GM19455 (cell line): ENCODE results near the gene CCDC51.

ENCODE experiments used
- ATAC-seq: cut with Tn5 transposase; IDR thresholded peaks from one replicate; pipeline ENCODE4 v1.9.1; 2021; ENCODE audit not compliant: unreplicated experiment

The CCDC51 gene

DNA sequence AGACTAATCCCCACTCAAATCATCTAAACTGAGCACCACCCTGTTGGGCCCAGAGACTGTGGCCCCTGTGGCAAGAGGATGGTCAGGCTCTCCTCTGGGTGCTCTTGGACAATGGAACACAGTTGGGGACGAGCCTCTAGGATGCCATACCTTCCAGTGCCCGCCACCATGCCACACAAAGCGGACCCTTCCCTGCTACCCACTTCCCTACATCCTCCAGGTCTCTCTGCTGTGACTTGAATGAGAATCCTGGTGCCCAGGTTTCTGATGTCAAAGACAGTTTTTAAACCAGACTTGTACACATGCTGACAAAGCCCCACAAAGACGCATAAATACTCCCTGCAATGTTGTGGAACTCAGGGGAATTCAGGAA, 4.7 kb downstream of the CCDC51 start:
- ATAC-seq, result no peak

DNA sequence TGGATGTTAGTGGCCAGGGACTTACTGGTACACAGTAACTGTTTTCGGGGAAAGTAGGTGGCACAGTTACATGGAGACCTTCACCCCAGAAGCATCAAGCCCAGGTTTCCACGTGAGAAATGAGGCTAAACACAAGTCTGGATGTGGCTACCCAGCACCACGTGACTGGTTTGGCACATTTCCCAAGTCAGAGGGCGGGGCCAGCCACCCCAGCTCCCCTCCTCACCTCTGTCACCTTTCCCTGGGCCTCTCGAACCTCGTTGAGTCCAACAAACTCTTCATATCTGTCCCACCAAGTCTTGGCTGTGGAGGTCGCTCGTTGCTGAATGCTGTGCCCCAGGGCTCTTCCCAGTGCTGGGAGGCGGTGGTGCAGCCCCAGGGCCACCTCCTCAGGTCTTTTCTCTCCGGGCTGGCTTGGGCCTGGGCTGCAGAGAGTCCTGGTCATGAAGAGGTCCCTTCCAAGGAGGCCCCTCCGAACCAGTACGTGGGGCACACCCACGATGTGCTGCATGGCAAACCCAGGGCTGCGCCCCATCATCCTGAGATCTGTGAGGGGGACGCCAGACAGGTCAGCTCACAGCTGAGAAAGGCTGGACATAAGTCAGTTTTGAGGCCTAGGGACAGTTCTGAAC, 5.2 kb downstream of the CCDC51 start:
- no peak for ATAC-seq

DNA sequence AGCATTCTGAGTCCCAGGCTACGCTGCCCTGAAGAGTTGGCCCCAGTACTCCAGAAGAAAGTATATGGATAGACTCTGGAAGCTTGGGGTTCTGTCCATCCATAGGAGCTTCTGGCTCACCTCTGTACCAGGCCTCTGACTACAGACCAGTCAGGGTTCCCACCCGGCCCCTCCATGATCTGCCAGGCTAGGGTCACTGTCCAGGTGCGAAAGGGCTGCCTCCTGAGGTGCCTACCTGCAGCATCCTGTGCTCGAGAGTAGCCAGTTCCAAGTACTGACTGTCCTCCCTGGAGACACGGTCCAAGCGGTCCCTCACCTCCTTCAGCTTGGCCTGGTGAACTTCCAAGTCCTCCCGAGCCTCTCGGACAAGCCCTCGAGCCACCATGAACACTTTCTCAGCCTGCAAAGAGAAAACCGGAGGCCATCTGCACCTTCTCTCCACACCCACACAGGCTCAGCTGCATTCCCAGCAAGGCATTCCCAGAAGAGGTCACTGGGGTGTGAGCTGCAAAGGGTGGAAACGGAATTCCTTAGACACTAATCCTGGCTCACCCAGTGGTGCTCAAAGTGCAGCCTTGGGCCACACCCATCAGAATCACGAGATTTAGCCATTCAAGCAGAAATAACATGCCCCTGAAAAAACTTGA, 6.3 kb downstream of the CCDC51 start:
- no peak for ATAC-seq

DNA sequence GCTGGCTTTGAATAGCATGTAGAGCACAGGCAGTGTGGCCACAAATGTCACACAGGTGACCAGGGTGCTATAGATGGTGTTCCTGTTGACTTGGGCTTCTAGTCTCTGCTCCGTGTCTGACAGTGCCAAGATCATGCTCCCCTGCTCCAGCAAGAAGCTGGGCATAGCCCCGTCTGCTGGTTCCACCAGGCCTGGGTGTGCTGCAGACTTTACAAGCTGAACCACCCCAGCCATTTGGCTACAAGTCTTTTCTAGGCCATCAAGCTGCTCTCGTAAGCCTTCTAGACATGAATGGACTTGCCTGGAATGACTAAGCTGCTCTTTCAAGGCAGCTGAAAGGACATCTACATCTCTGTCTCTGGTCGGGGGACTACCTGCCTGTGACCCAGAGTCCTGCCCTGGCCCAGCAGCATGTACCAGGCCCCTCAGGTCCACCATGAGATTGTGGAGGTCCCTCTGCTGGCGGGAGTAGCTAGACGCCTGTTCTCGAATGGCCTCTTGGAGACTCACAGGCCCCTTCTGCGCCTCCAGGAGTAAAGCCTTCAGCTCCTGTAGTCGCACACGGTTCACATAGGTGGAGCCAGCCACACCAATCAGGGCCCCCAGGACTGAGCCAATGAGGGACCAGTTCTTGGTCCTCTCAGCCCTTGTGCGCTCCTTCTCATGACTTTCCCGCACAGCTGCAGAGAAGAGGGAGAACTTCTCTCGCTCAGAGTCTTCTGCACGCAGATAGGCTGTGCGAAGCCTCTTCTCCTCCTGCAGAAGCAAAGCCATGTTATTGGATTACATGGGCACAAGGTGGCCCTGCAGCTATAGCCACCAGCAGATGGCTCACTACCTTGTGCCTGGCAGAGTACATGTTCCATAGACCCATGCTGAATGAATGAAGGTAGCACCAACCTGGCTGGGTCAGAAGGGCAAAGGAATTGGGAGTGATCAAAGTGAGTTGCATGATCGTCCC, 7.2 kb downstream of the CCDC51 start:
- no peak for ATAC-seq

DNA sequence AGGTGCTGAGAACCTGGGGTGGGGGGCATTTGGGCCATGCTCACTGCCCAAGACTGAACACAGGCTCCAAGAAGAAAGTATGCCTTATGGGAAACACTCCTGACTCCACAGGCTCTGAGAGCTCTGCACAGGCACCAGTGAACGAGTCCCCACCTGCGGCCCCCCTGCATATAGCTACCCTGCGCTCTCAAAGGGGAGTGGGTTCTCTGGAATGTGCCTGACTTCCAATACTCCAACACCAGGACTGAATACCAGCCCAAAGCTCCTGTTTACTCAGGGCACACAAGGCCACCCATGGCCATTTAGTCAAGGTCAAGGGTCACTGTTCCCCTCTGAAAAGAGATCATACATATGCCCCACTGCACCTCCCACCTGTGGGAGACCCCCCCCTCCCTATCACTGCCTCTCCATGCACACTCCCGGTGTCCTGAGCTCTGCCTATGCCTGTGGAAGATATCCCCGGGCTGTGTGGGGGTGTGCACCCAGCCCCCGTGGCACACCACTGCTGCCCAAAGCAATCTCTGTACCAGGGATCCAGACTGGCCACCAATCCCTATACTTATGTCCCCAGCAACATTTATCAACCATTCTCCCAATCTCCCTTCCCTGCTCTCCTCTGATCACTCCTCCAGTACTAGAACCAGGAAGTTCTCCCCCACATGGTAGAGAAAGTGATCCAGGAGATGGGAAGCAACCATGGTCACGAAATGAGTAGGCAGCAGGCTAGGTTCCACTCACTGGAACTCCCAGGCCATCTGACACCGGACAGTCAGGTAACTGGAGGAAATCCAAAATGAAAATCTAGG, 8.5 kb downstream of the CCDC51 start:
- ATAC-seq, result no peak

DNA sequence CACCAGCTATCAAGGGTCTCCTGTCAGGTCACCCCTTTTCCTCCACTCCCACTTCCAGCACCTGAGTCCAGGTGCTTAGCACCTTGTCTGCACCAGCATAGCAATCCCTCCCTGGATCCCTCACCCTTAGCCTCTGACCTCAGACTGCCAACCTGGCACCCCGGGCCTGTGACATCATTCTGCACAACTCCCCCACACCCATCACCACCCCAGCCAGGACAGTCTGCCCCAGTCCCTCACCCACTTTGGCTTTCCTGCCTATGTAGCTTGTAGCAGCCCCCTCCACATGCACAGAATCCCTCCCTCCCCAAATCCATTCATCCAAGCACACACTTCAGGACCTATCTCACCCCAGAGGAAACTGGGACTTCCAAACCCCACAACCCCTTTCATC, 9.2 kb downstream of the CCDC51 start:
- ATAC-seq, result no peak

DNA sequence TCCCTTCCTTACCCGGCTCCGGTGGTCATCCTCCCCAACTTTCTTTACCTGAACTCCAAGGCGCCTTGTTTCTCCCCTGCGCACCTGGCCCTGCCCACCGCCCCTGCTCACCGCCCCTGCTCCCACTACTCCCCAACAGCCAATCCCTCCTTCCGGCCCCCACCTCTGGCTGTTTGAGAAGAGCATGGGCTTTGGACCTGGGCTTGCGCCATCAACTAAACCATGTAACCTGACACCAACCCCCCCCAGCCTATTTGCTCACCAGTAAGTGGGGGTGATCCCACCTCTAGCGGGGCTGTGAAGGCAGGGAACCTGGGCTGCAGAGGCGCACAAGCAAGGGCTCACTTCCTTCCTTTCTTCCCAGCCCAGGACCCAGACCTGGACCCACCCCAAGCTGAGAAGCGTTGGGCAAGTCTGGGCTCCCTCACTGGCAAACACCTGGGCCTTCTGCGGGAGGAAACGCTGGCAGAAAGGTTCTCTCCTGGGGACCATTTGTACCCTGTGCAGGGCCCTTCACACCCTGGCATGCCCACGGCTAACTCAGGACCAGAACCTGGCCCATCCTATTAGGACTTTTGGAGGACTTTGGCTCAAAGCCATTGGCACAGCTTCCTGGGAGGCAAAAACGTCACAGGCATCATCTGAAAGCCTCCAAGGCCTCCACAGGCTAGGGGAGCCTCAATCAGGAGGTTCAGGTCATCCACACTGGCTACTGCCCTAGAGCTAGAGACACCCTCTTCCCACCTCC, 9.8 kb downstream of the CCDC51 start, which contains the start of gene PLXNB1:
PLXNB1 (minus strand) TSS at position 127 of the 748 bp plus-strand sequence. CDS start 5,475 bp downstream, outside the sequence.
- no peak for ATAC-seq

DNA sequence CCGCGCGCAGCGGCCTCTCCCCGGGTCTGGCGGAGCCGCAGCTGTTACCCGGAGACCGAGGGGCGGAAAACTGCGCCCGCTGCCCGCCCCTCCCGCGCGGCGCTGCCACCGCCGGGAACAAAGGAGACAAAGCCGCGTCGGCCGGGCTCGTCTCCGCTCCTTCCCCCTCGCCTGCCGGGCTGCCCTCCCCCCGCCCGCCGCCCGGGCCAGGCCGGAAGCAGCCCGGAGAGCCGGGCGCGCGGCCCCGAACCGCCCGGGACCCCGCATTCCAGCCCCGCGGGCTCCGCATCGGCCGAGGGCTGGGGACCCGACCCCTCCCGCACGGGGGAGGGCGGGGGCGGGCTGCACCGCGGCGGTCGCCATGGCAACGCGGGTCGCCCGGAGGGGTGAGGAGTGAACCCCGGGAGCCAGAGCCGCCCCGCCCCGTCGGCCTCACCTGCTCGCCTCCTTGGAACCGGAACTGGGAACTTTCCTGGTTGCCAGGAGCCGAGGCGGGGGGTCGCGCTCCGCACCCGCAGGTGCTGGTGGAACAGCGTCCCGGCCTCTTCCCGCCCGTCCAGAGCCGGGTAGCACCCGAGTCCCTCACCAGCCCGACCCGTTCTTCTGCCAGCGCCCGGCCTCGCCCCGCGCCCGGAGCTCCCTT, 10.5 kb downstream of the CCDC51 start:
- ATAC-seq, result no peak

DNA sequence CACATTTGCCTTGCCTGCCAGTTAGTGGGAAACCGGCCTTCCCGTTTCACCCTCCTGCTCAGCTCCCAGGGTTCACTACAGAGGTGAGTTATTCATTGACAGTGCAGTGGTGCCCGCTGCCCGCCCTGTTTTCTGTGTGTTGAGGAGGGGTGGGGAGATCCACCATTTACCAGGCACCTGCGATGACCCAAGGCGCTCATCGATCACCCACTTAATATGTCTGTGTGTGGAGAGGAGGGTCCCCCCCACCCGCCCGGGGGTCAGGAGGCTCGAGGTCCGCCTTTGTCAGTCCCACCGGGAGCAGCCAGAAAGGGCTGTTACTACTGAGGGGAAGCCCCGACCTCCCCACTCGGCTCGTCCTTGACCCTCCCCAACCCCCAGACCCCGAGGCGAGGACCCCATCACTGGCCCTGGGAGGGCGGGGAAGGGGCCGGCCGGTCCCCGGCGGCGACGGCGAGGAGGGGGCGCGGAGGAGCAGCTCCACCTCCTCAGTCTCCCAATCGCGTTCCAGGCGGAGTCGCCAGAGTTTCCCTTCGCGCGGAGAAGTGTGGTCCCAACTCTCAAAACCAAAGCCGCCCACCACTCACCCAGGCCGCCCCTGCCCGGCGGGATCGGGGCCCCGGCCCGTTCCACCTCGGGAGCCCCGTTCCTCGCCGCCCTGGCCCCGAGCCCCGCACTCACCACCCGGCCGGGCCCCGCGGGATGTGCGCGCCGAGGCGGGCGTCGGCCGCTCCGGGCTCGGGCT, 11.2 kb downstream of the CCDC51 start:
- no peak for ATAC-seq

DNA sequence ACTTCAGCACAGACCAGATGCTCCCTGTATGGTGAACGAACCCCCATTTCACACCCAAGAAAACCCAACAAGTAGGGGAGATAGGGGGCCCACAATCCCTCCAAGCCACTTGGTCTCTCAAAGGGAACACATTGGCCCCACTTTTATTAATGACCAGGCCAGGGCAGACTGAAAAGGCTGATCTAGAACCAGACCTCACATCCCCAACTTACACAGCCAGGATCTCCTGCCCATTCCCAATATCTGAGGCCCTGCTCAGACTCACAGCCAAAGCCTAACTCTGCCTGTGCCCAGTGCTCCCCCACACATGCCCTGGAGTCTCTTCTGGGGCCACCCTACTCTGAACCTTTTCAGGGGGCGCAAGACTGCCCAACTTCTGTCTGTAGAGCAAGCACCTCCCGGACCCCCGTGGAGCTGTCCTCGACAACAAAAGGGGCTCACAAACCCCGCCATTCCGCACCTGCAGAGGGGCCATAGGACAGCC, 11.8 kb downstream of the CCDC51 start:
- ATAC-seq, result no peak

DNA sequence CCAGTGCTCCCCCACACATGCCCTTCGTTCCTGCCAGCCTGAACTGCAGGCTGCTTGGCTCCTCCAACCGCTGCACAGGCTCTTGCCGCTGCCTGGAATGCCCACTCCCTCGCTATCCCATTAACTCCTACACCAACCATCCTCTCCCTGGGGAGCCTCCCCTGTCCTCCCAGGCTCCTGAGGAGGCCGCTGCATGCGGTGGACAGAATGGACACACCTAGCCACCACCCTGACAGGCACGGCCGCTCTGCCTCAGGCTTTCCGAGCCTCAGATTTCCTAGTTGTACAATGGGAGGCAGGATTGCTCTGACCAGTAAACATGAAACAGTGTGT, 12.3 kb downstream of the CCDC51 start:
- no peak for ATAC-seq

DNA sequence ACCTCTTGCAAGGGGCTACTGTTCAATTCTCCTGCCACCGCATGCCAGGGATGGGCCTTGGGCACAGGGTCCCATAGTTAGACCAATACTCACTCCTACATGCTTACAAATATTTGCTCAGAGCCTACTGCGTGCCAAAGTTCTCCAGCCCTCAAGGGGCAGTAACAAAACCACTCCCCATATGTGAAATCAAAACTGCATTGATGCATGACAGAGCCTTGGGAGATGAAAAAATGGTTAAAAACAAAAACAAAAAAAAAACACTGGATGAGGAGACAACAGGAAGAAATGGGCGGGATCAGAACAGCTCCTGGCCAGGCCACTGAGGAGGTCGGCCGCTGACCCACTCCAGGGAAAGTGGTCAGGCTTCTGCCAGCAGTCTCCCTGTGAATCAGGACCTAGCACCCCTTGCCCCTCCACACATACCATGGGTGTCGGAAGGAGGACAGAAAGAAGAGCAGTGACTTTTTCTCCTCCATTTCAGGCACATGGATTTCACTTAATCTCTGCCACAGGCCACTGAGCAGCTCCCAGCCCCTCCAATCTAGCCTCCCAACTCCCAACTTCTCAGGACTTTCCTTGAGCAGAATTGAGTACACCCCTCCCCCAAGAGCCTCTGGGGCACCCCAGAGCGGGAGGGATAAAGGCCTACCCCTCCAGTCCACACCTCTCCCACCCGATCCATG, 12.8 kb downstream of the CCDC51 start:
- no peak for ATAC-seq

DNA sequence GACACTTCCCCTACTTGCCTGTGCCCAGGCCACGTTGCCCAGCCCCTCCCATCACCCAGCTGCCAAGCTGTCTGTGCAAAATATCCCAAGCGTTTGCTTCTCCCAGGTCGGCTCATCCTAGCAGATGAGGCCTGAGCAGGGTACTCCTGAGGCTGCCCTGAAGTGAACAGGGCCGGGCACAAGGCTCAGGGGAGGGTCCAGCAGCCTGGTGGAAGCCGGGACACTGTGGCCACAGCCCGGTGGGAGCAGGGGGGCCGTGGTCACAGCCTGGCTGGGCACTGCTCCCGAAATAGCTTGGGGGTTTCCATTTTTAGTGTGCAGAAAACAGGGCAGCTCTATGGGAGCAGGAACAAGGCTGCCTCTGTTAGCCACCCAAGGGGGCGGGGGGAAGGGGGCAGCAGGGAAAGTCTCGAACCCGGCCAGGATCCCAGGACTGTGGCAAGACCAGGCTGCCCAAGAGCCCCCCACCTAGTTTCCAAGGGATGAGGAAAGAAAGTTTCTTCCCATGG, 13.5 kb downstream of the CCDC51 start:
- ATAC-seq, result no peak

DNA sequence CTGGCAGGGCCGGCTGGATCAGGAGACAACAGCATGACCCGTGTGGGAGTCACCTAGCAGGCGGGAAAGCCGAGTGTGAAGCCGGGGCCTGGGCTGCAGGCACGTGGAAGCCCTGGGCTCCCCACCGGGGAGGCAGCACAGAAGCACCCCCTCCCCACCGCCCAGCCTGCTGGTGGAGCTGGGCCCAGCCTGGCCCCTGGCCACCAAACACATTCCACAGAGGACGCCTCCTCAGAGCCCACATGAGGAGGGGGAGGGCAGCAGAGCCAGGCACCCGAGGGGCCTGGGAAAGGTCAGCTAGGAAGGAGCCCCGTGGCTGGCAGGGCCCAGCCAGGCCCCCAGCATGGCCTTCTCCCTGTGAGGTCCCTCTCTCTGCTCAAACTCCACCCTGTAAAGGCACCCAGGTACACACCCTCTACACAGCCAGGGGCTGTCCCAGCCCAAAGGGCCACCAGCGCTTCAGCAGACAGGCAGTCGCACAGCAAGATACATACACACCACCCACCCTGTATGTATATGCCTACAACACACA, 14.6 kb downstream of the CCDC51 start:
- no peak for ATAC-seq

DNA sequence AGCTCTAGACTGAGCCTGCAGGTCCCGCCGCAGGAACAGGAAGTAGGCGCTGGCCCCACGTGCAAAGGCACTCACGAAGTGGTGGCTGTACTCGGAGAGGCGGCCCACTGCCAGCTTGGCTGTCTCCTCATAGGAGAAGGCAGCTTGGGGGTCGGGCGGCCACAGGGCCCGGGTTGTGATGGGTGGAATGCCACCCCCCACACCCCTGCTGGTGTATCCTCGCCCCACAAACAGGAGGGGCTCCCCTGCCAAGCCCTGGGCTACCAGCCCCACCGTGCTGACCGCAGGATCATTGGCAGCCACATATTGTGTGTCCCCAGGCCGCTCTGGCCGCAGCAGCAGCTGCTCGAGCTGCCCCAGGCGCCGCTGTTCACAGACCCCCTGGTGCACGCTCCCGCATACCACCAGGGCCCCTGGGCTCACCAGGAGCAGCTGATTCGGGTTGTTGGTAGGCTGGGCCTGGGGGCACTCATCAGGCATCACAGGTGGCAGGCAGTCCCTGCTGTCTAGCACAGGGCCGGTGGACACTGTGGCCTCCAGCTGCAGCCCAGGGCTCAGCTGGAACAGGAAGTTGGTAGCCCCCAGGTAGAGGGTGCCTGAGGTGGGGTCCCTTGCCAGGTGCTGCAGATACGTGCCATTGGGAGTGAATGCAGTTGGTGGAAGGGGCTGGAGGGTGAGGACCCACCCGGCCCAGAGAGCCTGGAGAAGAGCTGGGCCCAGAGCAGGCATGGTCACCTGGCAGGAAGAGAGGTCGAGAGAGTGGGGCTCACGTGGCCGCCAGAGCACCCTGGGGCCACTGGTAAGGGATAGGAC, 15.8 kb downstream of the CCDC51 start:
- no peak for ATAC-seq

DNA sequence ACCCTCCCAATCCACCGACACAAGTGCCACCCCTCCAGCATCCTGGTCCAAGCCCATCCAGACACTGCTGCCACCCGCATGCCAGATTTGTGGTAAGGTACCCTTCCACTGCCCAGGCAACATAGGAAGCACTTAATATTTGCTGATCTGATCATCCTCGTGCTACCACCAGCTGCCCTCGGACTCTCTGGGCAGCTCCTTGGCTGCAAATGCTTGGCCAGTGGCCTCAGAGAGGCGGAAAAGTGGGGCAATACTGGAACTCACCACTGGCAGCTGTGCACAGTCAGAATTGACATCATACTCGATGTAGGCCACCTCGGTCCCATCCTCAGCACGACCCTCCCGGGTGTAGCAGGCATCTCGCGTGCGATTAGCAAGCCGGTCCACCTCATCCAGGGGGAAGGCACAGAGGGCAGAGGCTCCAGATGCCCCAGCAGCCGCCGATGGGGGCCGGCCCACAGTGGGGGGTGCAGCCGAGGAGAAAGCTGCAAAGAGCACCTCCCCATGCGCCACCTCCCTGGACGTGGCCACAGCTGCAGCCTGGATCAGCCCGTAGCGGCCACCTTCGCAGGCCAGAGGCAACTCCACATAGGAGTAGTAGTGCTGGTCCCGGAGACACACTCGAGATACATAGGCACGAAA, 16.6 kb downstream of the CCDC51 start:
- ATAC-seq, result no peak

DNA sequence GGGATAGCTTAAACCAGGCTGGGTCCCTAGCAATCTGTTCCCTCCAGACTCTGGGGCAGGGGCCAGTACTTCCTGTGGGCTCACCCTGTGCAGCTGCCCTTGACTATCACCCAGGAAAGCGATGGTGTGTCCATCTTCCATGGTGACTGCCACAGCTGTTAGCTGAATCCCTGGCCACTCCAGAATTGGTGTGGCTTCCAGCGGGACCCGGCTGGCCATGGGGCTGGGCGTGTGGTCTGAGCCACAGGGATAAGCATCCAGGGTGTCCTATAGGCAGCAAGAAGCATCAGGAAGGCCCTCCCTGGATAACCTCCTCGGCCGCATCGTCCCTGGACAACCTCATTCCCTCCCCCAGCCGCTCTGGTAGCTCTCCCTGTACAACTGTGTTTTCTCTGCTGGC, 17.2 kb downstream of the CCDC51 start:
- no peak for ATAC-seq
